HepG2 (cell line): Measurements from ENCODE around the gene KRT12. TPM values are rescaled to one million over a fixed set of nuclear protein-coding genes. Genes with fewer than 3 reads are reported as not detected.

Experiments used
- ATAC-seq: fragments of 200-7000 bp; cut with Tn5 transposase; 3 replicates; pipeline ENCODE4 v1.9.1; 2020; ENCODE audit warnings: mild to moderate bottlenecking, moderate library complexity
- BruUV-seq: library from RNA; stranded (reverse); fragments of 400-500 nt; replicated peaks from 2 replicates; lab custom pipeline; 2021; lab: Mats Ljungman, UMichigan
- CTCF ChIA-PET: fragments of 300-600 bp; formaldehyde crosslinking; extraction: SDS; loops from one replicate; lab custom pipeline; 2021; ENCODE audit warnings: low total read pairs, inconsistent platforms, low intra/inter-chr PET ratio; lab: Yijun Ruan, JAX
- POLR2A ChIA-PET: fragments of 350-600 bp; sonication (Branson Sonifier 250); formaldehyde crosslinking; loops from one replicate; lab custom pipeline; 2020; ENCODE audit warnings: antibody characterized with exemption, inconsistent platforms; lab: Yijun Ruan, JAX
- DNase-seq: peaks from one replicate; pipeline ENCODE4 v3.0.0-alpha.2; 2015; ENCODE audit warnings: low spot score
- FAIRE-seq: peaks from 3 replicates; lab custom pipeline; 2011; peaks lifted over from hg19 to GRCh38; lab: Jason Lieb, UNC
- H2AFZ ChIP-seq: one replicate; pipeline ENCODE4 v1.6.1; 2011; ENCODE audit warnings: low read length, inconsistent platforms
- H3K27ac ChIP-seq: fragments of 300-600 bp; 3 replicates; pipeline ENCODE4 v1.8.0; 2011; ENCODE audit warnings: mixed run types, mild to moderate bottlenecking, mixed read lengths, low read length, inconsistent platforms; ENCODE audit not compliant: insufficient read depth; ENCODE audit errors: extremely low read length
- H3K27me3 ChIP-seq, 2 experiments: fragments of 200-600 bp in 1 of 2; 2 replicates in 1 of 2; 3 replicates in 1 of 2; pipeline versions ENCODE4 v1.6.0 to v1.8.0; 2011; ENCODE audit warnings: low read length in 2 of 2, mild to moderate bottlenecking in 2 of 2, moderate library complexity in 2 of 2, inconsistent platforms in 1 of 2; ENCODE audit not compliant: insufficient read depth in 2 of 2, control insufficient read depth in 1 of 2
- H3K36me3 ChIP-seq, 2 experiments: fragments of 200-600 bp in 1 of 2; replicated peaks in 1 of 2; 2 replicates in 1 of 2; 3 replicates in 1 of 2; pipeline versions ENCODE4 v1.5.1 to v1.8.0; 2011; ENCODE audit warnings: low read length in 2 of 2, inconsistent platforms in 1 of 2; ENCODE audit not compliant: insufficient read depth in 2 of 2, control insufficient read depth in 1 of 2
- H3K4me1 ChIP-seq: 2 replicates; pipeline ENCODE4 v1.5.1; 2012; ENCODE audit warnings: low read length, inconsistent platforms; ENCODE audit not compliant: insufficient read depth
- H3K4me2 ChIP-seq: 2 replicates; pipeline ENCODE4 v1.6.0; 2011; ENCODE audit warnings: low read depth, low read length, inconsistent platforms
- H3K4me3 ChIP-seq, 3 experiments: fragments of 200-600 bp in 1 of 3; sonication (generic), shearing (Covaris generic) in 1 of 3; replicated peaks in 1 of 3; 2 replicates each; pipeline ENCODE4 v1.5.1; 2011 to 2016; ENCODE audit warnings: low read length in 3 of 3, inconsistent platforms in 2 of 3, low read depth in 2 of 3, mild to moderate bottlenecking in 2 of 3, control low read depth in 1 of 3, mixed read lengths in 1 of 3; ENCODE audit not compliant: insufficient read depth in 1 of 3
- H3K79me2 ChIP-seq: one replicate; pipeline ENCODE4 v1.6.1; 2011; ENCODE audit warnings: low read length, inconsistent platforms; ENCODE audit not compliant: insufficient read depth
- H3K9ac ChIP-seq: 2 replicates; pipeline ENCODE4 v1.6.0; 2011; ENCODE audit warnings: mild to moderate bottlenecking, low read depth, low read length, inconsistent platforms; ENCODE audit not compliant: insufficient read depth
- H3K9me3 ChIP-seq: 2 replicates; pipeline ENCODE4 v1.5.1; 2012; ENCODE audit warnings: mild to moderate bottlenecking, low read length
- H4K20me1 ChIP-seq: 2 replicates; pipeline ENCODE4 v1.6.0; 2011; ENCODE audit warnings: inconsistent platforms, mild to moderate bottlenecking, low read length, moderate library complexity; ENCODE audit not compliant: insufficient read depth
- AKAP8 ChIP-seq: sonication (generic); formaldehyde crosslinking; IDR thresholded peaks from 2 replicates; pipeline ENCODE4 v1.5.1; 2020; ENCODE audit warnings: mild to moderate bottlenecking, missing genetic modification reagents
- ASH2L ChIP-seq: fragments of 300-600, 200-600 bp; sonication (generic); IDR thresholded peaks from 2 replicates; pipeline ENCODE4 v1.7.0; 2017; ENCODE audit warnings: low read depth, mild to moderate bottlenecking, moderate library complexity, mixed read lengths, low read length; ENCODE audit not compliant: insufficient read length
- HNRNPK ChIP-seq: fragments of 200-400 bp; formaldehyde crosslinking; IDR thresholded peaks from 2 replicates; pipeline ENCODE4 v1.6.1; 2018; ENCODE audit warnings: low read length, low read depth, moderate library complexity, mild to moderate bottlenecking; ENCODE audit not compliant: poor library complexity, severe bottlenecking
- IRF2 ChIP-seq: IDR thresholded peaks from 2 replicates; pipeline ENCODE4 v1.6.1; 2018; ENCODE audit warnings: missing genetic modification reagents, missing compliant biosample characterization
- MTA1 ChIP-seq: sonication (generic); formaldehyde crosslinking; IDR thresholded peaks from 2 replicates; pipeline ENCODE4 v1.4.0; 2020; ENCODE audit warnings: missing genetic modification reagents, mild to moderate bottlenecking, borderline replicate concordance
- NCOA2 ChIP-seq: sonication (generic); formaldehyde crosslinking; IDR thresholded peaks from 2 replicates; pipeline ENCODE4 v1.8.0; 2022; ENCODE audit warnings: inconsistent platforms
- SALL2 ChIP-seq: sonication (generic); formaldehyde crosslinking; IDR thresholded peaks from 2 replicates; pipeline ENCODE4 v1.8.1; 2023; ENCODE audit warnings: mild to moderate bottlenecking, missing genetic modification reagents, inconsistent platforms
- ZNF30 ChIP-seq: sonication (generic); formaldehyde crosslinking; IDR thresholded peaks from 2 replicates; pipeline ENCODE4 v1.5.0; 2020; ENCODE audit warnings: mild to moderate bottlenecking, missing genetic modification reagents
- ZNF652 ChIP-seq: IDR thresholded peaks from 2 replicates; pipeline ENCODE4 v1.6.1; 2016; ENCODE audit warnings: low read depth, borderline replicate concordance
- ZNF724P ChIP-seq: sonication (generic); formaldehyde crosslinking; IDR thresholded peaks from 2 replicates; pipeline ENCODE4 v1.8.0; 2022; ENCODE audit warnings: missing genetic modification reagents, borderline replicate concordance
- WGBS: methylation state at CpG from one replicate; pipeline ENCODE4 v1.1.6; 2017; ENCODE audit warnings: low lambda C conversion rate; 5-methylcytosine and 5-hydroxymethylcytosine counted together
- in situ Hi-C: cut with HindIII; loops from 2 replicates; pipeline ENCODE4 v1.10.0; 2017; ENCODE audit warnings: low pct_unique_long_range_greater_than_20kb; ENCODE audit not compliant: extremely low pct_ligation_motif_present
- intact Hi-C: fragments of 100-400 bp; cut with micrococcal nuclease; formaldehyde crosslinking; loops from one replicate; pipeline ENCODE4 v1.10.0; 2022; ENCODE audit not compliant: unreplicated experiment
- polyA plus RNA-seq, 8 experiments: library from polyadenylated mRNA; depleted of rRNA in 3 of 8; stranded (reverse) in 7 of 8; unstranded in 1 of 8; fragments of >200 nt; fragmentation: Illumina TruSeq in 4 of 8; extraction: Trizol in 4 of 8; gene quantifications; 2 replicates each; pipeline versions ENCODE4 v1.2.1 to v1.2.3, GENCODE V29; 2011 to 2016; ENCODE audit warnings: low read depth in 4 of 8, missing spikeins in 1 of 8, mixed read lengths in 1 of 8; ENCODE audit not compliant: insufficient read depth in 1 of 8
- total RNA-seq, 5 experiments: library from RNA; depleted of rRNA; stranded (reverse); fragments of >200 nt; fragmentation: Illumina TruSeq; extraction: Trizol; gene quantifications; 2 replicates each; pipeline ENCODE4 v1.2.3, GENCODE V29; 2016; ENCODE audit warnings: low read depth in 1 of 5
- TF ChIP-seq, protein P1 (sequence below): sonication (generic); formaldehyde crosslinking; IDR thresholded peaks from 2 replicates; pipeline ENCODE4 v1.9.0; 2021; ENCODE audit warnings: mild to moderate bottlenecking, missing genetic modification reagents

The KRT12 gene
- total and polyA plus RNA-seq, 2 of the 13 experiments (the other 11 are each of a cell fraction or from before 2014, with no cell fraction given), result 0.07 to 0.09 TPM

DNA sequence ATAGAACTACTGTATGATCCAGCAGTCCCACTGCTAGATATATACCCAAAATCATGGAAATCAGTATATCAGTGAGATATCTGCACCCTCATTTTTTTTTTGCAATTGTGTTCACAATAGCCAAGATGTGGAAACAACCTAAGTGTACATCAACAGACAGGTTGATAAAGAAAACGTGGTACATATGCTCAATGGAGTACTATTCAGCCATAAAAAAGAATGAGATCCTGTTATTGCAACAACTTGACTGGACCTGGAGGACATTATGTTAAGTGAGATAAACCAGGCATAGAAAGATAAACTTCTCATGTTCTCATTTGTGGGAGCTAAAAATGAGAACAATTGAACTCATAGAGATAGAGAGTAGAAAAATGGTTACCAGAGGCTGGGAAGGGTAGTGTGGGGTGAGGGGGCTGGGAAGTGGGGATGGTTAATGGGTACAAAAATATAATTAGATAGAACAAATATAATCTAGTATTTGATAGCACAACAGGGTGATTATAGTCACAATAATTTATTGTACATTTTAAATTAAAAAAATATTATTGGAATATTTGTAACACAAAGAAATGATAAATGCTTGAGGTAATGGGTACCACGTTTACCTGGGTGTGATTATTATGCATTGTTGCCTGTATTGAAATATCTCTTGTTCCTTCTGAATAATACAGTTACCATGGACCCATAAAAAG lies 36.8 kb downstream of the KRT12 start:
- Histone ChIP-seq H3K36me3 (peaks cover 1 to 14% of the 10 kb centered on the region in 2 experiments; a peak in 3 of 5 replicates), H3K4me1 (peaks cover 8% of the 10 kb centered on the region), H3K79me2 (peaks cover 13% of the 10 kb centered on the region), H3K9me3 (no peaks in the 10 kb centered on the region), H3K9ac (no peak overlapping the region), H3K4me2 (no peak overlapping the region), H3K27me3 (no peaks in the 10 kb centered on the region), H4K20me1 (no peaks in the 10 kb centered on the region), H2AFZ (no peak overlapping the region), H3K4me3 (no peak overlapping the region), H3K27ac (no peak overlapping the region)
- ChIA-PET POLR2A (no interaction called here), CTCF (no interaction called here)
- in situ Hi-C loops (no loop called here), intact Hi-C loops (no loop called here)
- ATAC-seq (no peak), DNase-seq (no peak), FAIRE-seq (no peak)
- BruUV-seq, result no TSS peak
- WGBS, result 91% methylated on average over 2 of the region's 2 CpGs
- TF ChIP-seq SALL2 (CRISPR knock-in tag) (no peak), HNRNPK (peak; percentile 92), AKAP8 (no peak)

DNA sequence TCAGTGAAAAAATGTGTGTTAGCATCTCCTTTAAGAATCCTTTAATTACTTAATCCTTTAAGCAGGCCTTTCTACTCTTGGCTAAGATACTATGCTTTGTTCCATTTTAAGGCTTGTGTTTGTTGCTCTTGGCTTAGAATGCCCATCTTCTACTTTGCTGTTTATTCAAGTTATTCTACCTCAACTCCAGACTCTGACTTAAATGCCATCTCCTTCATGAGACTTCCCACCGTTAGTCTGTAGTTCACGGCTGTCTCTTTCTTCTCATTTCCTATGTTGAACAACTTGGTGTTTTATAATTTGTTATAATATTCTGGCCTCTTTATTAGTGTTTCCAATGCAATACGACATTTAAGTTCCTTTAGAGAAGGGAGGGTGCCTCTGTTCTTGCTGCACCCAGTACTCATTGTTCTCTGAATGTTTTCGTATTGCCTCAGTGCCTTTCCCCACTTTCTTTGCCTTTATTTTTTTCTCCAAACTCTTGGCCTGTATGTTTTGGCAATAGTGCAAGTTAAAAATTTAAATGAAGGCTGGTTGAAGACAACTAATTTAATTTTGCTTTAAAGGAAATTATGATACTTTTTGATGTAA lies 38.5 kb downstream of the KRT12 start:
- ATAC-seq (no peak), DNase-seq (no peak), FAIRE-seq (no peak)
- Histone ChIP-seq H3K9me3 (no peaks in the 10 kb centered on the region), H4K20me1 (no peaks in the 10 kb centered on the region), H3K9ac (no peak overlapping the region), H3K4me1 (peaks cover 8% of the 10 kb centered on the region), H3K79me2 (peaks cover 14% of the 10 kb centered on the region), H2AFZ (no peak overlapping the region), H3K27me3 (no peaks in the 10 kb centered on the region), H3K27ac (no peak overlapping the region), H3K4me2 (no peak overlapping the region), H3K36me3 (peaks cover 0 to 6% of the 10 kb centered on the region in 2 experiments; a peak in 3 of 5 replicates), H3K4me3 (no peak overlapping the region)
- WGBS, result 96% methylated on average over 4 of the region's 4 CpGs
- POLR2A ChIA-PET, result interaction anchor here (1.8 kb wide), 1 partner anchor 10 kb away, joined by 6 read pairs; no protein-coding TSS in a partner anchor
- intact Hi-C loops, result no loop called here
- in situ Hi-C loops, result no loop called here
- BruUV-seq, result no TSS peak
- CTCF ChIA-PET, result no interaction called here
- TF ChIP-seq MTA1 (CRISPR knock-in tag) (no peak), ZNF652 (no peak), ASH2L (no peak), ZNF30 (CRISPR knock-in tag) (no peak), NCOA2 (CRISPR knock-in tag) (no peak), IRF2 (CRISPR knock-in tag) (no peak), ZNF724P (CRISPR knock-in tag) (no peak)
- TF ChIP-seq, protein P1, sequence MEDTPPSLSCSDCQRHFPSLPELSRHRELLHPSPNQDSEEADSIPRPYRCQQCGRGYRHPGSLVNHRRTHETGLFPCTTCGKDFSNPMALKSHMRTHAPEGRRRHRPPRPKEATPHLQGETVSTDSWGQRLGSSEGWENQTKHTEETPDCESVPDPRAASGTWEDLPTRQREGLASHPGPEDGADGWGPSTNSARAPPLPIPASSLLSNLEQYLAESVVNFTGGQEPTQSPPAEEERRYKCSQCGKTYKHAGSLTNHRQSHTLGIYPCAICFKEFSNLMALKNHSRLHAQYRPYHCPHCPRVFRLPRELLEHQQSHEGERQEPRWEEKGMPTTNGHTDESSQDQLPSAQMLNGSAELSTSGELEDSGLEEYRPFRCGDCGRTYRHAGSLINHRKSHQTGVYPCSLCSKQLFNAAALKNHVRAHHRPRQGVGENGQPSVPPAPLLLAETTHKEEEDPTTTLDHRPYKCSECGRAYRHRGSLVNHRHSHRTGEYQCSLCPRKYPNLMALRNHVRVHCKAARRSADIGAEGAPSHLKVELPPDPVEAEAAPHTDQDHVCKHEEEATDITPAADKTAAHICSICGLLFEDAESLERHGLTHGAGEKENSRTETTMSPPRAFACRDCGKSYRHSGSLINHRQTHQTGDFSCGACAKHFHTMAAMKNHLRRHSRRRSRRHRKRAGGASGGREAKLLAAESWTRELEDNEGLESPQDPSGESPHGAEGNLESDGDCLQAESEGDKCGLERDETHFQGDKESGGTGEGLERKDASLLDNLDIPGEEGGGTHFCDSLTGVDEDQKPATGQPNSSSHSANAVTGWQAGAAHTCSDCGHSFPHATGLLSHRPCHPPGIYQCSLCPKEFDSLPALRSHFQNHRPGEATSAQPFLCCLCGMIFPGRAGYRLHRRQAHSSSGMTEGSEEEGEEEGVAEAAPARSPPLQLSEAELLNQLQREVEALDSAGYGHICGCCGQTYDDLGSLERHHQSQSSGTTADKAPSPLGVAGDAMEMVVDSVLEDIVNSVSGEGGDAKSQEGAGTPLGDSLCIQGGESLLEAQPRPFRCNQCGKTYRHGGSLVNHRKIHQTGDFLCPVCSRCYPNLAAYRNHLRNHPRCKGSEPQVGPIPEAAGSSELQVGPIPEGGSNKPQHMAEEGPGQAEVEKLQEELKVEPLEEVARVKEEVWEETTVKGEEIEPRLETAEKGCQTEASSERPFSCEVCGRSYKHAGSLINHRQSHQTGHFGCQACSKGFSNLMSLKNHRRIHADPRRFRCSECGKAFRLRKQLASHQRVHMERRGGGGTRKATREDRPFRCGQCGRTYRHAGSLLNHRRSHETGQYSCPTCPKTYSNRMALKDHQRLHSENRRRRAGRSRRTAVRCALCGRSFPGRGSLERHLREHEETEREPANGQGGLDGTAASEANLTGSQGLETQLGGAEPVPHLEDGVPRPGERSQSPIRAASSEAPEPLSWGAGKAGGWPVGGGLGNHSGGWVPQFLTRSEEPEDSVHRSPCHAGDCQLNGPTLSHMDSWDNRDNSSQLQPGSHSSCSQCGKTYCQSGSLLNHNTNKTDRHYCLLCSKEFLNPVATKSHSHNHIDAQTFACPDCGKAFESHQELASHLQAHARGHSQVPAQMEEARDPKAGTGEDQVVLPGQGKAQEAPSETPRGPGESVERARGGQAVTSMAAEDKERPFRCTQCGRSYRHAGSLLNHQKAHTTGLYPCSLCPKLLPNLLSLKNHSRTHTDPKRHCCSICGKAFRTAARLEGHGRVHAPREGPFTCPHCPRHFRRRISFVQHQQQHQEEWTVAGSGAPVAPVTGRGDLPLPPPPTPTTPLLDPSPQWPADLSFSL (CRISPR knock-in tag), result no peak
